AG10803 (cell line): ENCODE measurements around the gene ACSF2.

Source experiments
- DNase-seq: peaks from one replicate; pipeline ENCODE4 v3.0.0; 2010; ENCODE audit warnings: low read depth
- H3K4me3 ChIP-seq: 2 replicates; pipeline ENCODE4 v1.5.1; 2011; ENCODE audit warnings: mild to moderate bottlenecking, low read length, control low read depth
- TF ChIP-seq, protein P1 (sequence below): conservative IDR thresholded peaks from 2 replicates; pipeline ENCODE4 v1.5.1; 2011; ENCODE audit warnings: mild to moderate bottlenecking, low read length, control low read depth, inconsistent platforms

ACSF2 gene

DNA sequence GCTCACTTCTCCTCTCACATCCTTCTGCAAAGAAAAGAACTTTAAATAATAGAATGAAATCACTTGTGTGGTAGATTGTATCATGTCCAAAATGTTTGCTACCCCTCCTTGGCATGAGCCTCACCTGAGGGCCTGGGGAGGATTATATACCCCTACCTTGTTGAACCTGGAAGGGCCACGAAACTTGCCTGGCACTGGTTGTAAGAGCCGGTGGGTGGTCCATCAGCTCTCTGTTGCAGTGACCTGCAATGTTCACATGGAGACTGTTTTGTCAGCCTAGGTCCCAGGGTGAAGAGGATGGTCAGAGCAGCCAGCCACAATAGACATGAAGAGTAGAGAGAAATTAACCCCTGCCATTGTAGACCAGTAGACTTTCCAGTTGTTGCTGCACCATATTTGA lies 62.9 kb downstream of the ACSF2 start:
- TF ChIP-seq, protein P1, sequence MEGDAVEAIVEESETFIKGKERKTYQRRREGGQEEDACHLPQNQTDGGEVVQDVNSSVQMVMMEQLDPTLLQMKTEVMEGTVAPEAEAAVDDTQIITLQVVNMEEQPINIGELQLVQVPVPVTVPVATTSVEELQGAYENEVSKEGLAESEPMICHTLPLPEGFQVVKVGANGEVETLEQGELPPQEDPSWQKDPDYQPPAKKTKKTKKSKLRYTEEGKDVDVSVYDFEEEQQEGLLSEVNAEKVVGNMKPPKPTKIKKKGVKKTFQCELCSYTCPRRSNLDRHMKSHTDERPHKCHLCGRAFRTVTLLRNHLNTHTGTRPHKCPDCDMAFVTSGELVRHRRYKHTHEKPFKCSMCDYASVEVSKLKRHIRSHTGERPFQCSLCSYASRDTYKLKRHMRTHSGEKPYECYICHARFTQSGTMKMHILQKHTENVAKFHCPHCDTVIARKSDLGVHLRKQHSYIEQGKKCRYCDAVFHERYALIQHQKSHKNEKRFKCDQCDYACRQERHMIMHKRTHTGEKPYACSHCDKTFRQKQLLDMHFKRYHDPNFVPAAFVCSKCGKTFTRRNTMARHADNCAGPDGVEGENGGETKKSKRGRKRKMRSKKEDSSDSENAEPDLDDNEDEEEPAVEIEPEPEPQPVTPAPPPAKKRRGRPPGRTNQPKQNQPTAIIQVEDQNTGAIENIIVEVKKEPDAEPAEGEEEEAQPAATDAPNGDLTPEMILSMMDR, result no peak
- no peak overlapping the region for H3K4me3 ChIP-seq
- no peak for DNase-seq

DNA sequence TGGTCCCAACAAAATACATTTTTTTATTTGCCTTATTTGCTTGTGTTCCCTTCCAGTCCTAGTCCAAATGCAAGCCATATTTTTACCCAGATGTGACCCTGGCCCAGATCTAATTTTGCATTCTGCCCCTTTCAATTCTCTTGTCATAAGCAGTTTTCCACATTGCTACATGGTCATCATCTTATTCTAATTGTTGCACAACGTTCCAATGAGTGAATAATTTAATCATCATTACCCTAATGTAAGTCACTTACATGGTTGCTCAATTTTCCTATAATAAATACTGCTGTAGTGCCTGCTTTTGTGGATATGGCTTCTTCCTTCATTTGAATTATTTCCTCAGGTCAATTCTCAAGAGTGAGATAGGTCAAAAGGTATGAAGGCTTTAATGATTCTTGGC lies 65.5 kb downstream of the ACSF2 start:
- no peak overlapping the region for H3K4me3 ChIP-seq
- DNase-seq, result no peak
- TF ChIP-seq, protein P1, result no peak

DNA sequence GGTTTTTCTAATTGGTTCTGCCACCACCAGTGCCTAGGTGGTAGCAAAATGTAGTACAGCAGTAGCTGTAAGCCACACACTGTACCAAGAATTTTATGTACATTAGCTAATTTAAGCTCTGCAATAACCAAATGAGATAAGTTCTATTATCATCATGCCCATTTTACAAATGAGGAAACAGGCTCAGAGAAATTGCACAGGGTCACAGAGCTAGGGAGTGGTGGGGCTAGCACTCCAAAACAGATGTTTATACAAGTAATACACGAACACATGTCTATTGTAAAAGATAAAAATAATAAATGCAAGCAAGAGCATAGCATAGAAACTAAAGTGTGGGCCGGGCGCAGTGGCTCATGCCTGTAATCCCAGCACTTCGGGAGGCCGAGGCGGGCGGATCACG lies 66.2 kb downstream of the ACSF2 start:
- TF ChIP-seq, protein P1, result no peak
- no peak overlapping the region for H3K4me3 ChIP-seq
- no peak for DNase-seq

DNA sequence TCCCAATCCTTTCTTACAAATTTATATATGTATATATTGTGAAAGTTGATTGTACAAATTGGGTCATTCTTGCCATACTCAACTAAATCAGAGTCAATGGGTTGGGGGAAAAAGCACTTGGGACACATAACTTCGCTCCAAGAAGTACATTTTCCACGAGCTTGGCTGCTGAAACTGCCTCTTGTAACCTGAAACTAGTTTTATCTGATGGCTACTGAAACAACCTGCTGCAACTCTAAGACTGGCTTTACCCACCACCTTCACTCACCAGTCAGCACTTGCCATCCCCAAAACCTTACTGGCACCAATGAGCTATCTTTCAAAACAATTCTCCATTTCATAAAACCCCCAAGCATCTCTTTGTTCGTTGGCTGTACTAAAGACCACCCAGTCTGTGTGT lies 67.7 kb downstream of the ACSF2 start:
- DNase-seq, result no peak
- TF ChIP-seq, protein P1, result no peak
- no peak overlapping the region for H3K4me3 ChIP-seq

DNA sequence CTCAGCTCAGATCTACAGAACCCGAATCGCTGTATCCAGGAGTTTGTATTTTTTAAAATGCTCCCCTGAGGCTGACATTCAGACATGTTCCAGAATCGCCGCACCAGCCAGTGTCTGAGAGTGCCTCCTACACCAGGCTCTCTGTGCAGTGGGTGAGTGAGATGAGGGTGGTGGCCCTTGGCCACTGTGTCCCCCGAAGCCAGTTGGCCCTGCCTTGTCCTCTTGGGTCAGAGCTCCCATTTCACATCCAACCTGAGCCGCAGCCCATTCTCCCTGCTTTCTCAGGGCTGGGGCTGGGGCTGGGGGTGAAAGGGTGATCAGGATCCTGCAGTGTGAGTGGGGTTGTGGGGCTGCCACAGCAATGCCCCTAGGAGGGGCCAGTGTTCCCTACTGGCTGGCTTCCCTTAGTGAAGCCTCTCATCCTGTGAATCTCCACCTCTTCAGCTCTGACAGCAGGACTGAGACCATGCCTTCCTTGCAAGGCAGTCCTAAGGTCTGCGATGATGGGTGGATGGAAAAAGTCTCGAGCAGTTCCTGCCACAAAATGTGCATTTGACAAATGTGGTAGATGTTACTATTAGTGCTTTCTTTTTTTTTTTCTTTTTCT lies 69.3 kb downstream of the ACSF2 start:
- no peak for DNase-seq
- no peak overlapping the region for H3K4me3 ChIP-seq
- TF ChIP-seq, protein P1, result no peak

DNA sequence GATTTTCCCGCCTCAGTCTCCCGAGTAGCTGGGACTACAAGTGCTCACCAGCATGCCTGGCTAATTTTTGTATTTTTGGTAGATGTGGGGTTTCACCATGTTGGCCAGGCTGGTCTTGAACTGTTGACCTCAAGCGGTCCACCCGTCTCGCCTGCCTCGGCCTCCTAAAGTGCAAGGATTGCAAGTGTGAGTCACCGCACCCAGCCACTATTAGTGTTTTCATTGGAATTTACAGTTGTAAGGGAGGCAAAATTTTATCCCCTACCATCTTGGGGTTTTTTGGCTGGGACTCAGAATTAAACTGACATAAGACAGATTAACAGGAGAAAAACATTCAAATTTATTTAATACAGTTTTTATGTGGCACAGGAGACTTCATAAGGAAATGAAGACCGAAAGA lies 69.9 kb downstream of the ACSF2 start:
- TF ChIP-seq, protein P1, result no peak
- peak; percentile 43 for DNase-seq
- H3K4me3 ChIP-seq, result no peak overlapping the region

DNA sequence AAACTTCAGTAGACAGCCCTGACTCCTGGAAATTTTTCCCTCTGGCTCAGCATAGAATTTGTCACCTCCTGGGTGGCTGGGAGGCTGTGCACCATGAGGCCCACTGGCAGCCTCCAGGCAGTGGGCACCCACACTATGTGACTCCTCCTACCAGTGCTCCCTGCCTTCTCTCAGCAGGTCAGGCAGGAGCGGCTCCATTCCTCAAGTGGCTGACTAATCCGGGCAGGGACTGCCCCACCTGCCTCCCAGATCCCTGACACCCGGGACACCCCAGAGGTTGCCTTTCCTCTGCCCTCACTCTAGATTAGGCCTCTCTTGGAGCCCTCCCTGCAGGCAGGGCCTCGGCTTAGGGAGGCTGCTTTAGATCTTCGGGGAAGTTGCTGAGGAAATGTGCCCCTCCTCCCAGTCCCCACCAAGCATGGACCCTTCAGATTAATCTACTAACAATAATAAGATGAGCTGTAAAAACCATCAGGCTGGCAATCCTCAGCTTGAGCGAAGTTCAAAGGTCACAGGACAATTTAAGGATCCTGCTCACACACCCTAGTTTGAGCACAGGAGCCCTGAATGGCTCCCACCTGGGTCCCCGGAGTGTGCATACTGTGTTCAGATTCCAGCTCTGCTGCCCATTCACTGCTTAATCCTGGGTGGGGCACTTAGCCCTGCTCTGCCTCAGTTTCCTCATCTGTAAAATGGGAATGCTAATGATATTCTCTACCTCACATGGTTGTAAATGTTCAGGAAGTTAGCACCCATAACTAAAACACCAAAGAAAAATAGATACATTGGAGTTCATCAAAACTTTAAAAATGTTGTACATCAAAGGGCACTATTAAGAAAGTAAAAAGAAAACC lies 72.2 kb downstream of the ACSF2 start:
- H3K4me3 ChIP-seq, result no peak overlapping the region
- TF ChIP-seq, protein P1, result no peak
- no peak for DNase-seq
